ENCODE measurements around the gene BBX.

DNA sequence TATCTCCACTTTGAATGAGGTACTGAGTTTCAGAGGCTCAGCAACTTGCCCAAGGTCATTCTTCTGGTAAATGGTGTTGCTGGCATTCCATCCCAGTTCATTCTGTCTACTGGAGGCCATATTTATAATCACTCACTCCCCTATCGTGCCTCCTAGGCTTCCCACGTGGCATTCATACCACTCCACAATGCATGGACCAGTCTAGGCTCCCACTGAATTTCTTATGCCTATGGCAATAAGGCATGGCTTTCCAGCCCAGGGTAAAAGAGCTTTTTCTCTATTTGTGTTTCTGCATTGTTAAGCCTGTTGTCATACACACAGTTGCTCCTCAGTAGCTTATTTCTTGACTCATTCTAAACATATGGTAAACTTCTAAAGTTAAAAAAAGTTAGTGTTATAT lies 19.9 kb downstream of the BBX start:
- no peak for TF ChIP-seq POLR2AphosphoS5 (IDR thresholded peaks at IDR 0.05; ENCODE audit: borderline replicate concordance, low read depth, low read length)
- TF ChIP-seq EZH2 (IDR thresholded peaks at IDR 0.05), result no peak
